HG03460 (cell line): ENCODE measurements around the gene SLC29A1.

Source experiments
- ATAC-seq: cut with Tn5 transposase; IDR thresholded peaks from one replicate; pipeline ENCODE4 v1.9.1; 2021; ENCODE audit not compliant: unreplicated experiment

SLC29A1 gene

GRCh38 chr6:44277763-44278162 is 54.4 kb downstream of the SLC29A1 start:
- ATAC-seq, result no peak

GRCh38 chr6:44278315-44278714 is 54.9 kb downstream of the SLC29A1 start:
- ATAC-seq, result no peak

GRCh38 chr6:44278774-44279697 is 55.6 kb downstream of the SLC29A1 start:
- no peak for ATAC-seq
